IMR-90 (cell line): ENCODE results near the gene OPN4. TPM values are rescaled to one million over a fixed set of nuclear protein-coding genes. Genes with fewer than 3 reads are reported as not detected.

Source experiments
- ATAC-seq: fragments of 200-7000 bp; cut with Tn5 transposase; 2 replicates; pipeline ENCODE4 v1.9.1; 2020; ENCODE audit warnings: low read depth, mild to moderate bottlenecking, moderate library complexity
- BruUV-seq: library from RNA; stranded (reverse); fragments of 400-500 nt; replicated peaks from 2 replicates; lab custom pipeline; 2021; lab: Mats Ljungman, UMichigan
- CTCF ChIA-PET: fragments of 300-600 bp; formaldehyde crosslinking; extraction: SDS; loops from one replicate; lab custom pipeline; 2021; ENCODE audit warnings: antibody characterized with exemption; lab: Yijun Ruan, JAX
- POLR2A ChIA-PET: fragments of 300-600 bp; sonication (Branson Sonifier 250); formaldehyde crosslinking; loops from one replicate; lab custom pipeline; 2022; ENCODE audit warnings: antibody characterized with exemption; ENCODE audit not compliant: unreplicated experiment; lab: Charles Lee
- DNase-seq: peaks from one replicate; pipeline ENCODE4 v3.0.0; 2013
- H2AFZ ChIP-seq: replicated peaks from 2 replicates; pipeline ENCODE3; 2013; ENCODE audit warnings: low read length, mild to moderate bottlenecking; ENCODE audit not compliant: poor library complexity
- H2AK5ac ChIP-seq: 2 replicates; pipeline ENCODE4 v1.6.1; 2013; ENCODE audit warnings: low read depth, low read length, inconsistent platforms
- H2AK9ac ChIP-seq: replicated peaks from 2 replicates; pipeline ENCODE3; 2013; ENCODE audit warnings: mild to moderate bottlenecking, low read depth, low read length, moderate library complexity; ENCODE audit not compliant: poor library complexity
- H2BK120ac ChIP-seq: 2 replicates; pipeline ENCODE4 v1.6.1; 2013; ENCODE audit warnings: low read depth, low read length, inconsistent platforms
- H2BK15ac ChIP-seq: 3 replicates; pipeline ENCODE4 v1.6.1; 2013; ENCODE audit warnings: low read depth, low read length, inconsistent platforms
- H2BK20ac ChIP-seq: 2 replicates; pipeline ENCODE4 v1.6.1; 2013; ENCODE audit warnings: low read depth, mild to moderate bottlenecking, inconsistent platforms, low read length, moderate library complexity
- H2BK5ac ChIP-seq: 2 replicates; pipeline ENCODE4 v1.6.1; 2013; ENCODE audit warnings: mild to moderate bottlenecking, low read depth, low read length, inconsistent platforms; ENCODE audit not compliant: poor library complexity, severe bottlenecking
- H3K14ac ChIP-seq: replicated peaks from 2 replicates; pipeline ENCODE4 v1.6.1; 2013; ENCODE audit warnings: low read depth, low read length, inconsistent platforms
- H3K18ac ChIP-seq: 2 replicates; pipeline ENCODE4 v1.6.1; 2013; ENCODE audit warnings: low read depth, low read length, control low read depth
- H3K23ac ChIP-seq: 2 replicates; pipeline ENCODE4 v1.6.1; 2013; ENCODE audit warnings: low read depth, low read length, inconsistent platforms
- H3K27ac ChIP-seq: 2 replicates; pipeline ENCODE4 v1.5.1; 2013; ENCODE audit warnings: mild to moderate bottlenecking, control low read depth, low read length; ENCODE audit not compliant: insufficient read depth
- H3K27me3 ChIP-seq: 2 replicates; pipeline ENCODE4 v1.6.1; 2013; ENCODE audit warnings: low read length; ENCODE audit not compliant: control insufficient read depth, insufficient read depth
- H3K36me3 ChIP-seq: 2 replicates; pipeline ENCODE4 v1.6.1; 2013; ENCODE audit warnings: low read length, mixed read lengths; ENCODE audit not compliant: control insufficient read depth, insufficient read depth
- H3K4ac ChIP-seq: 2 replicates; pipeline ENCODE4 v1.6.1; 2013; ENCODE audit warnings: low read depth, low read length, inconsistent platforms
- H3K4me1 ChIP-seq: 2 replicates; pipeline ENCODE4 v1.6.1; 2013; ENCODE audit warnings: low read length, mixed read lengths; ENCODE audit not compliant: control insufficient read depth, insufficient read depth
- H3K4me2 ChIP-seq: 2 replicates; pipeline ENCODE4 v1.6.1; 2013; ENCODE audit warnings: low read depth, mild to moderate bottlenecking, control low read depth, low read length, moderate library complexity
- H3K4me3 ChIP-seq: 2 replicates; pipeline ENCODE4 v1.5.1; 2013; ENCODE audit warnings: low read depth, mild to moderate bottlenecking, control low read depth, low read length, moderate library complexity; ENCODE audit not compliant: insufficient read depth
- H3K56ac ChIP-seq: 2 replicates; pipeline ENCODE4 v1.6.1; 2013; ENCODE audit warnings: low read length, inconsistent platforms; ENCODE audit not compliant: insufficient read depth; ENCODE audit errors: extremely low read depth
- H3K79me1 ChIP-seq, 2 experiments: 2 replicates each; pipeline ENCODE4 v1.6.1; 2013; ENCODE audit warnings: low read length in 2 of 2, inconsistent platforms in 1 of 2, low read depth in 1 of 2
- H3K9ac ChIP-seq: 2 replicates; pipeline ENCODE4 v1.6.1; 2013; ENCODE audit warnings: low read depth, low read length, control low read depth
- H3K9me1 ChIP-seq: 2 replicates; pipeline ENCODE4 v1.6.1; 2013; ENCODE audit warnings: low read length, inconsistent platforms; ENCODE audit not compliant: insufficient read depth
- H3K9me3 ChIP-seq: 2 replicates; pipeline ENCODE4 v1.6.1; 2013; ENCODE audit warnings: low read length; ENCODE audit not compliant: control insufficient read depth, insufficient read depth
- H4K20me1 ChIP-seq: 2 replicates; pipeline ENCODE4 v1.6.1; 2013; ENCODE audit warnings: low read length, inconsistent platforms; ENCODE audit not compliant: insufficient read depth
- H4K5ac ChIP-seq: 2 replicates; pipeline ENCODE4 v1.6.1; 2013; ENCODE audit warnings: mild to moderate bottlenecking, low read depth, low read length, control low read depth
- H4K8ac ChIP-seq, 2 experiments: 2 replicates each; pipeline ENCODE4 v1.6.1; 2013; ENCODE audit warnings: low read depth in 2 of 2, low read length in 2 of 2, control low read depth in 1 of 2, inconsistent platforms in 1 of 2
- H4K91ac ChIP-seq: 2 replicates; pipeline ENCODE4 v1.6.1; 2013; ENCODE audit warnings: low read depth, low read length, inconsistent platforms; ENCODE audit not compliant: insufficient read depth
- BHLHE40 ChIP-seq: fragments of 150-350 bp; IDR thresholded peaks from 2 replicates; pipeline ENCODE4 v1.6.1; 2016; ENCODE audit warnings: mild to moderate bottlenecking, low read depth, low read length
- CEBPB ChIP-seq: IDR thresholded peaks from 2 replicates; pipeline ENCODE4 v1.6.1; 2012; ENCODE audit warnings: low read depth, low read length, improper control_type of control experiment
- CHD1 ChIP-seq: IDR thresholded peaks from 2 replicates; pipeline ENCODE4 v1.6.1; 2012; ENCODE audit warnings: low read depth, low read length, improper control_type of control experiment
- MAZ ChIP-seq: IDR thresholded peaks from 2 replicates; pipeline ENCODE4 v1.6.1; 2012; ENCODE audit warnings: low read depth, mild to moderate bottlenecking, low read length, improper control_type of control experiment, moderate library complexity, borderline replicate concordance
- MXI1 ChIP-seq: IDR thresholded peaks from 2 replicates; pipeline ENCODE4 v1.6.1; 2012; ENCODE audit warnings: low read depth, mild to moderate bottlenecking, low read length, moderate library complexity, borderline replicate concordance
- NFE2L2 ChIP-seq: fragments of 150-350 bp; IDR thresholded peaks from 2 replicates; pipeline ENCODE4 v1.6.1; 2016; ENCODE audit warnings: low read depth, mild to moderate bottlenecking, low read length
- POLR2A ChIP-seq: IDR thresholded peaks from 2 replicates; pipeline ENCODE4 v1.6.1; 2012; ENCODE audit warnings: mild to moderate bottlenecking, low read depth, low read length
- RAD21 ChIP-seq: IDR thresholded peaks from 2 replicates; pipeline ENCODE4 v1.6.1; 2012; ENCODE audit warnings: low read length, improper control_type of control experiment
- RCOR1 ChIP-seq: IDR thresholded peaks from 2 replicates; pipeline ENCODE4 v1.6.1; 2012; ENCODE audit warnings: mild to moderate bottlenecking, low read length, improper control_type of control experiment; ENCODE audit not compliant: insufficient replicate concordance
- RFX5 ChIP-seq: IDR thresholded peaks from 2 replicates; pipeline ENCODE4 v1.8.0; 2012; ENCODE audit warnings: low read depth, mild to moderate bottlenecking, low read length, moderate library complexity
- SMC3 ChIP-seq: fragments of 150-350 bp; IDR thresholded peaks from 2 replicates; pipeline ENCODE4 v1.6.1; 2016; ENCODE audit warnings: low read depth, mild to moderate bottlenecking, antibody characterized with exemption, low read length, moderate library complexity
- WGBS, 2 experiments: methylation state at CpG; one replicate each; pipeline versions ENCODE4 v1.1.5 to v1.1.7; 2013; ENCODE audit warnings: missing lambda C conversion rate in 2 of 2; ENCODE audit not compliant: insufficient read length in 1 of 2; ENCODE audit errors: extremely low coverage in 2 of 2; 5-methylcytosine and 5-hydroxymethylcytosine counted together
- dilution Hi-C: fragments of 300-500 bp; cut with HindIII; formaldehyde crosslinking; loops from one replicate; pipeline ENCODE4 v1.14.3; 2018; ENCODE audit warnings: low sequenced_read_pairs; ENCODE audit not compliant: unreplicated experiment
- in situ Hi-C: fragments of 300-500 bp; cut with MboI; formaldehyde crosslinking; loops from 3 replicates; pipeline ENCODE4 v1.14.3; 2019; ENCODE audit warnings: low sequenced_read_pairs, inconsistent platforms, mixed read lengths
- intact Hi-C: fragments of 100-400 bp; cut with micrococcal nuclease; formaldehyde crosslinking; loops from 2 replicates; pipeline ENCODE4 v1.10.0; 2022
- polyA plus RNA-seq, 3 experiments: library from polyadenylated mRNA; depleted of rRNA; stranded (reverse); fragments of >200 nt; gene quantifications; 2 replicates each; pipeline ENCODE4 v1.2.3, GENCODE V29; 2012; ENCODE audit warnings: low replicate concordance in 1 of 3
- total RNA-seq: library from RNA; depleted of rRNA; stranded (reverse); fragments of >200 nt; gene quantifications from 2 replicates; pipeline ENCODE4 v1.2.3, GENCODE V29; 2012
- TF ChIP-seq, protein P1 (sequence below): fragments of 150-350 bp; IDR thresholded peaks from 2 replicates; pipeline ENCODE4 v1.6.1; 2016; ENCODE audit warnings: low read depth, mild to moderate bottlenecking, low read length, moderate library complexity, borderline replicate concordance
- TF ChIP-seq, protein P2 (sequence below): fragments of 150-350 bp; IDR thresholded peaks from 2 replicates; pipeline ENCODE4 v1.6.1; 2017; ENCODE audit warnings: mild to moderate bottlenecking, antibody characterized with exemption, low read length, low read depth

OPN4 gene
- total and polyA plus RNA-seq, 2 of the 4 experiments (the other 2 are of a cell fraction): 0.03 TPM; not detected in 1

DNA sequence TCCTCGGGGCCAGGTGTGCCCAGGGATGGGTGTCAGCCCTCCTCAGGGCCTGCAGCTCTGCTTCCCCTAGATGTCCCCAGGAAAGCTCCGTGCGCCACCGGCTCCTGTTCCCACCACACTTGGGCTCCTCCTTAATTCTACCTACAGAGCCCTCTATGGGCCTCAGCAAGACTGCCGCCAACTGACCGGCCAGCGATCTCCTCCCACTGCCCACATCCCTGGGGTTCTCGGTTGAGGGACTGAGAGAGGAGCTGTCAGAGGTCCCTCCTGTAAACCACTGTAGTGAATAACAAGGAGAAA is 8.6 kb downstream of the OPN4 start:
- in situ Hi-C loops: no loop called here
- peaks cover 8% of the 10 kb centered on the region for H3K9me1 ChIP-seq
- no peak overlapping the region for H2BK5ac ChIP-seq
- H2AFZ ChIP-seq: no peak overlapping the region
- ATAC-seq: no peak
- no peaks in the 10 kb centered on the region for H4K20me1 ChIP-seq
- H3K14ac ChIP-seq: no peak overlapping the region
- ChIA-PET CTCF (no interaction called here), POLR2A (no interaction called here)
- H2AK5ac ChIP-seq: no peak overlapping the region
- no peak overlapping the region for H4K91ac ChIP-seq
- intact Hi-C loops: no loop called here
- no peaks in the 10 kb centered on the region for H3K79me1 ChIP-seq
- H3K36me3 ChIP-seq: no peaks in the 10 kb centered on the region
- no peak overlapping the region for H3K9ac ChIP-seq
- no peak overlapping the region for H2AK9ac ChIP-seq
- no TSS peak for BruUV-seq
- H2BK20ac ChIP-seq: no peak overlapping the region
- WGBS, 2 experiments: no CpG with 5 or more reads among the region's 8 CpGs
- peaks cover 18% of the 10 kb centered on the region for H3K4me1 ChIP-seq
- H4K8ac ChIP-seq: no peak overlapping the region
- no peak overlapping the region for H3K27ac ChIP-seq
- H2BK120ac ChIP-seq: no peak overlapping the region
- no peak overlapping the region for H3K18ac ChIP-seq
- H3K4me2 ChIP-seq: no peak overlapping the region
- dilution Hi-C loops: no loop called here
- no peak overlapping the region for H3K23ac ChIP-seq
- no peaks in the 10 kb centered on the region; the same call in 1 of the 2 replicates for H3K27me3 ChIP-seq
- no peak overlapping the region for H3K4me3 ChIP-seq
- H2BK15ac ChIP-seq: no peak overlapping the region
- no peak for TF ChIP-seq MAZ
- TF ChIP-seq RAD21: no peak
- no peak for TF ChIP-seq MXI1
- no peak for TF ChIP-seq POLR2A
- TF ChIP-seq RCOR1: no peak
- no peak for TF ChIP-seq SMC3
- no peak for TF ChIP-seq BHLHE40
- TF ChIP-seq, protein P1, sequence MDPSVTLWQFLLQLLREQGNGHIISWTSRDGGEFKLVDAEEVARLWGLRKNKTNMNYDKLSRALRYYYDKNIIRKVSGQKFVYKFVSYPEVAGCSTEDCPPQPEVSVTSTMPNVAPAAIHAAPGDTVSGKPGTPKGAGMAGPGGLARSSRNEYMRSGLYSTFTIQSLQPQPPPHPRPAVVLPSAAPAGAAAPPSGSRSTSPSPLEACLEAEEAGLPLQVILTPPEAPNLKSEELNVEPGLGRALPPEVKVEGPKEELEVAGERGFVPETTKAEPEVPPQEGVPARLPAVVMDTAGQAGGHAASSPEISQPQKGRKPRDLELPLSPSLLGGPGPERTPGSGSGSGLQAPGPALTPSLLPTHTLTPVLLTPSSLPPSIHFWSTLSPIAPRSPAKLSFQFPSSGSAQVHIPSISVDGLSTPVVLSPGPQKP: no peak
- TF ChIP-seq NFE2L2: no peak
- no peak for TF ChIP-seq CHD1
- TF ChIP-seq, protein P2, sequence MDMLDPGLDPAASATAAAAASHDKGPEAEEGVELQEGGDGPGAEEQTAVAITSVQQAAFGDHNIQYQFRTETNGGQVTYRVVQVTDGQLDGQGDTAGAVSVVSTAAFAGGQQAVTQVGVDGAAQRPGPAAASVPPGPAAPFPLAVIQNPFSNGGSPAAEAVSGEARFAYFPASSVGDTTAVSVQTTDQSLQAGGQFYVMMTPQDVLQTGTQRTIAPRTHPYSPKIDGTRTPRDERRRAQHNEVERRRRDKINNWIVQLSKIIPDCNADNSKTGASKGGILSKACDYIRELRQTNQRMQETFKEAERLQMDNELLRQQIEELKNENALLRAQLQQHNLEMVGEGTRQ: no peak
- TF ChIP-seq CEBPB: no peak
- no peak for TF ChIP-seq RFX5
- no peak for DNase-seq
- H3K9me3 ChIP-seq: no peaks in the 10 kb centered on the region
- no peak overlapping the region for H3K56ac ChIP-seq
- no peak overlapping the region for H4K5ac ChIP-seq
- no peak overlapping the region for H3K4ac ChIP-seq
